ENCODE measurements around the gene KMT2B.

The KMT2B gene

DNA sequence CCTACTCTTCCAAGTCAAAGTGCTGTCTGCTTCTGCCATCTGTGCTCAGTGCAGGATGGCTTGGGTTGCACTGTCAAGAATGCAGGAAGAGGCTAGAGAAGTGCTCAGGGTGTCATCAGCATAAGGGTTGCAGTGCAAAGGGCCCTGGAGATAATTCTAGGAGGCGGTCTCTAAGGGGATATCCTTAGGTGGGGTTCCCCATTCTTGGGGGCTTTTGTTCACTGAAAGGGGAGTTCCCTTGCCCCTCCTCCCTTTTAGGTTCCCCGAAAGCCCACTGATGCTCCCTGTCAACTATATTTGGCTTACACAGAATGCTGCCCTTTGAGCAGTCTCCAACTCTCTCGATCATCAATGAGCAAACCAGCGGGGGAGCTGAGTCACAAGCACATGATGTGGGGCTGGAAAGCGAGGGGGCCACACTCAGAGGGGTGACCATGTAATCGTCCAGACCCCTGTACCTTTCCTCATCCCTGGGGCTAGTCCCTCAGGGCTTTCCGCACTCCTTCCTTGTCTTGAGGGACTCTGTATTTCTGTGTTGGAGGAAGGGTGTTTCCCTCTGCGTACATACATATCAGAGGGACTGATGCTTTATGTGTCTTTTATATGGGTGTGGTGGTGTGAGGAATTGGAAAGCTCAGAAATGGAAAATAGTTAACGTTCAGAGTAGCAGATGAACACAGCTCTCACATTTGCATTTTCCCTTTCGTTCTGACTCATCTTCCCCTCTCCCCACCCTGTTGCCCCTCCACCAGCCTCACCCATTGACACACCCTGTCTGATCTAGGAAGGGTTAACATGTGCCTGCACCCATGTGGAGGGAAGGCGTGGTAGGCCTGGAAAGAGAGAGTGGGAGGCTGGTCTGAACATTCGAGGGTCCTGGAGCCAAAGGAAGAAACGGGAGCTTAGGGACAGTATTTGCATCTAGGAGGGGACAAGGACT is 6.7 kb upstream of the KMT2B start:
- TF ChIP-seq, protein P1, sequence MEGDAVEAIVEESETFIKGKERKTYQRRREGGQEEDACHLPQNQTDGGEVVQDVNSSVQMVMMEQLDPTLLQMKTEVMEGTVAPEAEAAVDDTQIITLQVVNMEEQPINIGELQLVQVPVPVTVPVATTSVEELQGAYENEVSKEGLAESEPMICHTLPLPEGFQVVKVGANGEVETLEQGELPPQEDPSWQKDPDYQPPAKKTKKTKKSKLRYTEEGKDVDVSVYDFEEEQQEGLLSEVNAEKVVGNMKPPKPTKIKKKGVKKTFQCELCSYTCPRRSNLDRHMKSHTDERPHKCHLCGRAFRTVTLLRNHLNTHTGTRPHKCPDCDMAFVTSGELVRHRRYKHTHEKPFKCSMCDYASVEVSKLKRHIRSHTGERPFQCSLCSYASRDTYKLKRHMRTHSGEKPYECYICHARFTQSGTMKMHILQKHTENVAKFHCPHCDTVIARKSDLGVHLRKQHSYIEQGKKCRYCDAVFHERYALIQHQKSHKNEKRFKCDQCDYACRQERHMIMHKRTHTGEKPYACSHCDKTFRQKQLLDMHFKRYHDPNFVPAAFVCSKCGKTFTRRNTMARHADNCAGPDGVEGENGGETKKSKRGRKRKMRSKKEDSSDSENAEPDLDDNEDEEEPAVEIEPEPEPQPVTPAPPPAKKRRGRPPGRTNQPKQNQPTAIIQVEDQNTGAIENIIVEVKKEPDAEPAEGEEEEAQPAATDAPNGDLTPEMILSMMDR (IDR thresholded peaks at IDR 0.05; ENCODE audit: insufficient read depth, low read depth, low read length, missing control alignments), result no peak
- DNase-seq (ENCODE audit: low read depth), result no peak
- H3K4me3 ChIP-seq (ENCODE audit: low read length), result no peak overlapping the region

DNA sequence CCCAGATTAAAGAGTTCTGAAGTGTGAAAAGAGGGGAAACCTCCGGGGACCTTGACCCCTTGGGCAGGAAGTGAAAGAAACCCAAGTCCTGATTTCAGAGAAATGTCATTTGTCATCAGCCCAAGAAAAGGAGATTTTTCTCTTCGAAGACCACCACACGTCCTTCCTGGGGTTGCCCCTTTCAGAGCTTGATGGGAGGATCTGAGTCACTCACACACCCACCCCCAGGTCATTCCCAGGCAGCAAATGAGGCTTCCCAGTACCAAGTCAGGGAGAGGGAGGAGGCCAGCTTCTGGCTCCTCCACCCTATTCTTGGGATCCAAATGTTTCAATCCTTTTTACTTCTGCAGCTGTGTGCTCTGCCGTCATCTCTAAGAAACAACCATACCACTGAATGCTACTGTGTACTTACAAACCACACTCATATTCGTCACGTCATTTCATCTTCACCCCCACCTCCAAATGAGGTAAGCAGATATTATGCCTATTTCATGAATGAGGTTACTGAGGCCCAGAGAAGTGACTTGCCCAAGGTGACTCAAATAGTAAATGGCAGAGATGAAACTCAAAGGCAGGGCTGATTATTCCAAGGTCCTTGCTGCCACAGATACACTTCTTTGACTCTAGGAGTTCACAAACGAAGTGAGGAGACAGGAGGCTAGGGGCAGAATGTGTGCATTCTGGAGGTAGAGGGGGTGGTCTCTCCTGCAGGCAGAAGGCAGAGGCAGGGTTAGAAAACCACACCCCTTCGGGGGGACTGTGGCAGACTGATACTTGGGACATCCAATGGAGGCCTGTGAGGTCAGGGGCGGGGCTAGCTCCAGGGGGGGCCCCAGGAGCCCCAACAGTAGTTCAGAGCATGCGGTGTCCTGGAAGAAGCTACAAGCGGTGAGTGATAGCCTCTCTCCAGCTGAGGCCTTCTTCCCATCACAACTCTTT is 5.0 kb upstream of the KMT2B start:
- DNase-seq (ENCODE audit: low read depth), result no peak
- TF ChIP-seq, protein P1 (IDR thresholded peaks at IDR 0.05; ENCODE audit: insufficient read depth, low read depth, low read length, missing control alignments), result no peak
- no peak overlapping the region for H3K4me3 ChIP-seq (ENCODE audit: low read length)

DNA sequence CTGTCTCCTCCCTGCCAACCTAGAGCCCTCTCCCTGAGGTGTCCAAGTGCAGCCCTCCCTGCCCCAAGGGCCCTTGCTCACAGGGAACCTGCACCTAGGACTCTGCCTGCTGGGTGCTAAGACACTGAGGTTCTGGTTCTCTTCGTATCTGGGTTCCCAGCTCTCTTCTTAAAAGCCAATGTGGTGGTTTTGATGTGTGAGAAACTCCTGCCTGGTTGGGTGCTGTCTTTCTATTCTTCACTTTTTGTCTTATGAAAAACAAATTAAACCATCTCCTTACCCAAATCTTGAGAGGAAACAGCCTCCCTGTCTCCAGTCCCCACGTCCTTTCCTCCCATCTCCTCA is 4.3 kb upstream of the KMT2B start:
- no peak for DNase-seq (ENCODE audit: low read depth)
- TF ChIP-seq, protein P1 (IDR thresholded peaks at IDR 0.05; ENCODE audit: insufficient read depth, low read depth, low read length, missing control alignments), result no peak
- no peak overlapping the region for H3K4me3 ChIP-seq (ENCODE audit: low read length)

DNA sequence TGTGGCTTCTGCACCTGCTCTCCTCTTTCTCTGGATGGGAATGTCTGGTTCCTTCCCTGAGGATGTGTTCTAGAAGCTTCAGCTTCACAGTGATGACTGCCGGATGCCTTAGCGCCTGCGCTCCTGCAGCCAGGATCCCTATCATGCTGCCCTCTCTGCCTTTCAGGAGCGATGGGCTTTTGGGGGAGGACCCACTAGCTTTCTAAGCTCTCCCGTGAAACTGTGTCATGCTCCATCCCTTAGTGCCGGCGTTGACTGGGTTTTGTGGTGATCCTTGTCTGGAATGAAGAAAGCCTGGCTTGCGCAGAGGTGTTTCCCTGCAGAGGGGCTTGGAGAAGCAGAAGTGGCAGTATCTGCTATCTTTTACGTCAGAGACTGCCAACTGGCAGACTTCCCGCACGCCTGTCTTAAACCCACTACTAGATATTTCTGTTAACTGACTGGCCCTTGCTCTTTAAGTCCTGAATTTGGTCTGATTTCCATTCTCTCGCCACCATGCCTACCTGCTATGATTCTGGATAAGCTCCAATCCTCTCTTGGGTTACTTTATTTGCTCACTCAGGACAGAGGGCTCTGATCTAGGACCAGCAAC is 3.8 kb upstream of the KMT2B start:
- no peak for DNase-seq (ENCODE audit: low read depth)
- TF ChIP-seq, protein P1 (IDR thresholded peaks at IDR 0.05; ENCODE audit: insufficient read depth, low read depth, low read length, missing control alignments), result no peak
- H3K4me3 ChIP-seq (ENCODE audit: low read length), result no peak overlapping the region

DNA sequence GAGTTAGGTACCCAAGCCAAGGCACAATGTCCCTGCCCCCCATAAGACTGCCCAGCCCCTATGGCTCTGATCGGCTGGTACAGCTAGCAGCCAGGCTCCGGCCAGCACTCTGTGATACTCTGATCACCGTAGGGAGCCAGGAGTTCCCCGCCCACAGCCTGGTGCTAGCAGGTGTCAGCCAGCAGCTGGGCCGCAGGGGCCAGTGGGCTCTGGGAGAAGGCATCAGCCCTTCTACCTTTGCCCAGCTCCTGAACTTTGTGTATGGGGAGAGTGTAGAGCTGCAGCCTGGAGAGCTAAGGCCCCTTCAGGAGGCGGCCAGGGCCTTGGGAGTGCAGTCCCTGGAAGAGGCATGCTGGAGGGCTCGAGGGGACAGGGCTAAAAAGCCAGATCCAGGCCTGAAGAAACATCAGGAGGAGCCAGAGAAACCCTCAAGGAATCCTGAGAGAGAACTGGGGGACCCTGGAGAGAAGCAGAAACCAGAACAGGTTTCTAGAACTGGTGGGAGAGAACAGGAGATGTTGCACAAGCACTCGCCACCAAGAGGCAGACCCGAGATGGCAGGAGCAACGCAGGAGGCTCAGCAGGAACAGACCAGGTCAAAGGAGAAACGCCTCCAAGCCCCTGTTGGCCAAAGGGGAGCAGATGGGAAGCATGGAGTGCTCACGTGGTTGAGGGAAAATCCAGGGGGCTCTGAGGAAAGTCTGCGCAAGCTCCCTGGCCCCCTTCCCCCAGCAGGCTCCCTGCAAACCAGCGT is 3.0 kb upstream of the KMT2B start:
- TF ChIP-seq, protein P1 (IDR thresholded peaks at IDR 0.05; ENCODE audit: insufficient read depth, low read depth, low read length, missing control alignments), result no peak
- no peak for DNase-seq (ENCODE audit: low read depth)
- H3K4me3 ChIP-seq (ENCODE audit: low read length), result no peak overlapping the region

DNA sequence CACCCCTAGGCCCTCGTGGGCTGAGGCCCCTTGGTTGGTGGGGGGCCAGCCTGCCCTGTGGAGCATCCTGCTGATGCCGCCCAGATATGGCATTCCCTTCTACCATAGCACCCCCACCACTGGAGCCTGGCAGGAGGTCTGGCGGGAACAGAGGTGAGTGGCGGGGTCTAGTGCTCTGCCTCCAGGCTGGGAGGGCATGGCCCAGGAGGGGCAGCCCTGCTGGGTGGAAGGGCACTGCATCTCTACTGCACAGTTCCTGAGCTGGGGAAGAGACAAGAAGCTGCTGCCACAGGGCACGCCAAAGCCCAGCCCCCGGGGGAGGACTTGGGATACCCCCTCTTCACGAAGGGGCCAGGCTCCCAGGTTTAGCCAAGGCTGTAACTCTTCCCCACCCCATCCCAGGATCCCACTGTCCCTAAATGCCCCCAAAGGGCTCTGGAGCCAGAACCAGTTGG is 2.4 kb upstream of the KMT2B start:
- H3K4me3 ChIP-seq (ENCODE audit: low read length), result no peak overlapping the region
- DNase-seq (ENCODE audit: low read depth), result no peak
- TF ChIP-seq, protein P1 (IDR thresholded peaks at IDR 0.05; ENCODE audit: insufficient read depth, low read depth, low read length, missing control alignments), result no peak

Data from epithelial cell of esophagus (primary cell).